ENCODE measurements around the gene DIABLO.

Gene DIABLO

GRCh38 chr12:122174155-122174845, 51.6 kb downstream of the DIABLO start, which contains the start of gene IL31:
Gene IL31 (minus strand): TSS chr12:122174221. CDS start chr12:122174172, 49 bp downstream.
- TF ChIP-seq CTCF (IDR thresholded peaks at IDR 0.05): no peak

- TF ChIP-seq CTCF (IDR thresholded peaks at IDR 0.05): no peak
These were observed 53.5 kb downstream of the DIABLO start for GRCh38 chr12:122172262-122172939.

- TF ChIP-seq CTCF (IDR thresholded peaks at IDR 0.05): no peak
These were observed 54.5 kb downstream of the DIABLO start for GRCh38 chr12:122171399-122171798.

GRCh38 chr12:122168492-122168891, 57.4 kb downstream of the DIABLO start:
- no peak for TF ChIP-seq CTCF (IDR thresholded peaks at IDR 0.05)

GRCh38 chr12:122167356-122167925, 58.4 kb downstream of the DIABLO start:
- no peak for TF ChIP-seq CTCF (IDR thresholded peaks at IDR 0.05)

GRCh38 chr12:122166422-122167349, 59.2 kb downstream of the DIABLO start:
- TF ChIP-seq CTCF (IDR thresholded peaks at IDR 0.05): no peak

- TF ChIP-seq CTCF (IDR thresholded peaks at IDR 0.05): no peak
These were observed 62.9 kb downstream of the DIABLO start for GRCh38 chr12:122162976-122163375.
